KMS-11 (cell line): Measurements from ENCODE around the gene METTL3.
"Not testable (repeated sequence)": the region's sequence is repeated elsewhere in the genome, so short reads cannot be mapped to it uniquely, and the experiment has no call there.

Source experiments
- H2AFZ ChIP-seq: fragments of 200-600 bp; sonication (generic); 2 replicates; pipeline ENCODE4 v1.6.1; 2016; ENCODE audit warnings: antibody characterized with exemption, mixed run types, low read depth
- H3K27ac ChIP-seq: fragments of 200-600 bp; sonication (generic); 2 replicates; pipeline ENCODE4 v1.6.1; 2016; ENCODE audit warnings: mild to moderate bottlenecking, mixed run types
- H3K27me3 ChIP-seq: fragments of 200-600 bp; sonication (generic); 2 replicates; pipeline ENCODE4 v1.6.1; 2017; ENCODE audit warnings: mild to moderate bottlenecking, low read depth, mixed run types, moderate library complexity; ENCODE audit not compliant: insufficient read depth
- H3K36me3 ChIP-seq: fragments of 200-600 bp; sonication (generic); 2 replicates; pipeline ENCODE4 v1.6.1; 2017; ENCODE audit warnings: mild to moderate bottlenecking, mixed run types; ENCODE audit not compliant: insufficient read depth
- H3K4me1 ChIP-seq: fragments of 200-600 bp; sonication (generic); 2 replicates; pipeline ENCODE4 v1.6.1; 2016; ENCODE audit warnings: mild to moderate bottlenecking, low read depth, mixed run types; ENCODE audit not compliant: poor library complexity, severe bottlenecking
- H3K4me2 ChIP-seq: fragments of 200-600 bp; sonication (generic); 2 replicates; pipeline ENCODE4 v1.7.0; 2016; ENCODE audit warnings: mild to moderate bottlenecking, mixed run types
- H3K4me3 ChIP-seq: fragments of 200-600 bp; sonication (generic); IDR thresholded peaks from 2 replicates; pipeline ENCODE4 v1.6.1; 2017; ENCODE audit warnings: low read depth, low read length, mixed read lengths; ENCODE audit not compliant: insufficient read depth
- H3K79me2 ChIP-seq: fragments of 200-600 bp; sonication (generic); 2 replicates; pipeline ENCODE4 v1.6.1; 2016; ENCODE audit warnings: low read depth, mixed run types; ENCODE audit not compliant: insufficient read depth
- H3K9ac ChIP-seq: fragments of 200-600 bp; sonication (generic); 2 replicates; pipeline ENCODE4 v1.6.1; 2016; ENCODE audit warnings: mild to moderate bottlenecking, mixed run types
- H4K20me1 ChIP-seq: fragments of 200-600 bp; sonication (generic); 2 replicates; pipeline ENCODE4 v1.6.1; 2016; ENCODE audit warnings: mild to moderate bottlenecking, mixed run types; ENCODE audit not compliant: insufficient read depth
- TF ChIP-seq, protein P1 (sequence below): fragments of 200-600 bp; sonication (generic); conservative IDR thresholded peaks from 2 replicates; pipeline ENCODE4 v1.6.1; 2017; ENCODE audit warnings: low read depth, mild to moderate bottlenecking, antibody characterized with exemption, low read length, moderate library complexity, mixed read lengths

The METTL3 gene

DNA sequence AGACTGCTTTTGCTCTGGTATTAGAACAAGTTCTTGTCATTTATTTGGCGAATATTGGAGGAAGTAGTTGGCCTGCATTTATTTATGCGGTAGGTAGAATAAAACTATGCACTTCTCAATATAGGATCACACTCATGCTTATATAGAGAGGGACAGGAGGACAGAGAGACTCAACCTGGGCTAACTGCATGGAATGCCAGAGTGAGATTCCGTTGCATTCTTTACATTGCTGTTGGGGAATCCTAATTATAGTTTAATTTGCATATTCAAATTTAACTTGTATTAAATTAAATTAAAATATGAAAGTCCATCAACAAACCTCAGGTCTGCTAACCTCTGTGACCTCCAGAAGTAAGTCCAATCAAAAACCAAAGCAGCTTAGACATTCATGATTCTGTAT lies 42.1 kb upstream of the METTL3 start:
- Histone ChIP-seq H3K4me3 (no peak overlapping the region), H3K36me3 (no peaks in the 10 kb centered on the region), H3K4me2 (no peak overlapping the region), H3K9ac (no peak overlapping the region), H3K27me3 (no peaks in the 10 kb centered on the region), H3K4me1 (peaks cover 10% of the 10 kb centered on the region), H4K20me1 (no peaks in the 10 kb centered on the region), H3K27ac (no peak overlapping the region), H2AFZ (no peak overlapping the region), H3K79me2 (no peaks in the 10 kb centered on the region)
- TF ChIP-seq, protein P1, sequence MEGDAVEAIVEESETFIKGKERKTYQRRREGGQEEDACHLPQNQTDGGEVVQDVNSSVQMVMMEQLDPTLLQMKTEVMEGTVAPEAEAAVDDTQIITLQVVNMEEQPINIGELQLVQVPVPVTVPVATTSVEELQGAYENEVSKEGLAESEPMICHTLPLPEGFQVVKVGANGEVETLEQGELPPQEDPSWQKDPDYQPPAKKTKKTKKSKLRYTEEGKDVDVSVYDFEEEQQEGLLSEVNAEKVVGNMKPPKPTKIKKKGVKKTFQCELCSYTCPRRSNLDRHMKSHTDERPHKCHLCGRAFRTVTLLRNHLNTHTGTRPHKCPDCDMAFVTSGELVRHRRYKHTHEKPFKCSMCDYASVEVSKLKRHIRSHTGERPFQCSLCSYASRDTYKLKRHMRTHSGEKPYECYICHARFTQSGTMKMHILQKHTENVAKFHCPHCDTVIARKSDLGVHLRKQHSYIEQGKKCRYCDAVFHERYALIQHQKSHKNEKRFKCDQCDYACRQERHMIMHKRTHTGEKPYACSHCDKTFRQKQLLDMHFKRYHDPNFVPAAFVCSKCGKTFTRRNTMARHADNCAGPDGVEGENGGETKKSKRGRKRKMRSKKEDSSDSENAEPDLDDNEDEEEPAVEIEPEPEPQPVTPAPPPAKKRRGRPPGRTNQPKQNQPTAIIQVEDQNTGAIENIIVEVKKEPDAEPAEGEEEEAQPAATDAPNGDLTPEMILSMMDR = no peak

DNA sequence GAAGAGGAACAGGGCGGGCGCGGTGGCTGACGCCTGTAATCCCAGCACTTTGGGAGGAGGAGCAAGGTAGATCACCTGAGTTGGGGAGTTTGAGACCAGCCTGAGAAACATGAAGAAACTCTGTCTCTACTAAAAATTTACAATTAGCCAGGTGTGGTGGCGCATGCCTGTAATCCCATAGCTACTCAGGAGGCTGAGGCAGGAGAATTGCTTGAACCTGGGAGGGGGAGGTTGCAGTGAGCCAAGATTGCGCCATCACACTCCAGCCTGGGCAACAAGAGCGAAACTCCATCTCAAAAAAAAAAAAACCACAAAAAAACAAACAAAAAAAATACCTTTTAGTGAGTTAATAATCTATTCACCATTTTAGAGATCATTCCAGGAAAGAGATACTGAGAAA lies 33.4 kb upstream of the METTL3 start:
- H3K27ac ChIP-seq, H3K27me3 ChIP-seq, H2AFZ ChIP-seq, H3K4me1 ChIP-seq, H4K20me1 ChIP-seq, H3K4me2 ChIP-seq, H3K4me3 ChIP-seq, H3K36me3 ChIP-seq, H3K9ac ChIP-seq, H3K79me2 ChIP-seq: not testable (repeated sequence)

DNA sequence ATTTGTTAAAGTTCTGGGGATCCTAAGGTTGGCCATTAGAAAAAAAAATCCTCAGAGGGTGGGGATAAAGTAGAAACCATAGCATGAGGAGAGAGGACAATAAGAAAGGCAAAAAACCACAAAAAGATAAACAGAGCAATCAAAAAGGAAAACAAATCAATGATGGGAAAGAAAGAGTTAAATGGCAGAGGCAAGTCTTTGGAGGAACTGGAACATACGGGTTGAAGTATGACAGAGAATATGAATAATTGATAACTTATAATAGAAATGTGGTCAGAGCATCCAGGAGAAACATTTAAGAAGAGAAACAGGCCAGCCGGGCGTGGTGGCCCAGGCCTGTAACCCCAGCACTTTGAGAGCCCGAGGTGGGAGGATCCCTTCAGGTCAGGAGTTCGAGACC lies 32.8 kb upstream of the METTL3 start:
- H3K4me3 ChIP-seq = no peak overlapping the region
- H3K9ac ChIP-seq = no peak overlapping the region
- no peak overlapping the region for H3K27ac ChIP-seq
- H2AFZ ChIP-seq = no peak overlapping the region
- no peaks in the 10 kb centered on the region for H3K79me2 ChIP-seq
- TF ChIP-seq, protein P1 = no peak
- H3K4me2 ChIP-seq = no peak overlapping the region
- no peaks in the 10 kb centered on the region for H4K20me1 ChIP-seq
- H3K27me3 ChIP-seq = no peaks in the 10 kb centered on the region
- H3K36me3 ChIP-seq = no peaks in the 10 kb centered on the region
- H3K4me1 ChIP-seq = no peaks in the 10 kb centered on the region

DNA sequence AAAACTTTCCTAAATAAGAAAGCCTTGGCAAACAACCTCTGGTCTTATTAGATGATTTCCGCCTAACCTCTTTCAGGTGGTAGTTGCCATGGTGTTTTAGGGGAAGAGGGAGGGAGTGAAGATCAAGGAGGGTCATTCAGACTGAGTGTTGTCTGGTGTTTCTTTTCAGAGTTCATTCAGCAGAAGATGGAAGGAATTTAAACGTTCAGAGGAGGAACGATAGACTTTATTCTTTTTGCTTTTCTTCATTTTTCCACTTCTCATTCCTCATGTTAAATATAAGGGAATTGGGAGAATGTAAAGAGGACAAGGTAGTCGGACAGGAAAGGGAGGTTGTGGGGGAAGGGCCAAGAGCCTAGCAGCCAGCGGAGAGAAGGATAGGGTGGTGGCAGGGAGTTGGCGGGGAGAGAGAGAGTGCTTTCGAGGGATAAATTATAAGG lies 32.4 kb upstream of the METTL3 start:
- H3K27me3 ChIP-seq = no peaks in the 10 kb centered on the region
- H3K4me3 ChIP-seq = no peak overlapping the region
- TF ChIP-seq, protein P1 = no peak
- H3K4me1 ChIP-seq = no peaks in the 10 kb centered on the region
- no peaks in the 10 kb centered on the region for H4K20me1 ChIP-seq
- no peak overlapping the region for H3K9ac ChIP-seq
- H2AFZ ChIP-seq = no peak overlapping the region
- no peak overlapping the region for H3K4me2 ChIP-seq
- H3K79me2 ChIP-seq = no peaks in the 10 kb centered on the region
- H3K36me3 ChIP-seq = no peaks in the 10 kb centered on the region
- H3K27ac ChIP-seq = no peak overlapping the region

DNA sequence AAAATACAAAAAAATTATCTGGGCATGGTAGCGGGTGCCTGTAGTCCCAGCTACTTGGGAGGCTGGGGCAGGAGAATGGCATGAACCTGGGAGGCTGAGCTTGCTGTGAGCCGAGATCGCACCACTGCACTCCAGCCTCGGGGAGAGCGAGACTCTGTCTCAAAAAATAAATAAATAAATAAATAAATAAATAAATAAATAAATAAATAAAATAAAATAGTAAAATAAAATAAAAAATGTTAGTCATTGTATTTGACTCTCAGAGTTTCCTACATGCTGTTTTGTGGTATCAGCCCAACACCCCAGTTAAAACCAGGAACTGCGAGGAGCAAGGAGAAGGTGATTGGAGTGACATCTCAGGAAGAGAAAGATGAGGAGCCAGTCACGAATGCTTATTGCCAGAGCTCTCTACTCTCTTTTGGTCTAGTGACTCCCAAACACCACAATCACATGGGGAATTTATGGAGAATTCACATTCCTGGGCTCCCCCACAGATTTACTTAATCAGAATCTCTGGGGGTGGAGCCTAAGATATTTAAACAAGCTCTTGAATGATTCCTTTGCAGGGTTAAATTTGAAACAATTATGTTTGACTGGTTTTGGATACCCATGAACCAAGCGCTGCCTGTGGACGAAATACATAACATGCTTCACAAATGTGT lies 30.4 kb upstream of the METTL3 start:
- no peaks in the 10 kb centered on the region for H3K27me3 ChIP-seq
- TF ChIP-seq, protein P1 = no peak
- H3K79me2 ChIP-seq = no peaks in the 10 kb centered on the region
- no peaks in the 10 kb centered on the region for H3K4me1 ChIP-seq
- no peak overlapping the region for H3K27ac ChIP-seq
- no peak overlapping the region for H3K4me2 ChIP-seq
- H3K9ac ChIP-seq = no peak overlapping the region
- no peaks in the 10 kb centered on the region for H3K36me3 ChIP-seq
- H2AFZ ChIP-seq = no peak overlapping the region
- no peaks in the 10 kb centered on the region for H4K20me1 ChIP-seq
- H3K4me3 ChIP-seq = no peak overlapping the region
